Stimulated activated CD4-positive, alpha-beta T cell treated with anti-CD3 and anti-CD28 coated beads, TNF-alpha, amount 100 ng/mL, for 48 hours (primary cell): ENCODE measurements around the gene ACE.
A peak's percentile ranks its signal among the peaks of the same experiment; 100 is the strongest.
"Not testable (repeated sequence)": the region's sequence is repeated elsewhere in the genome, so short reads cannot be mapped to it uniquely, and the experiment has no call there.

ENCODE experiments used
- DNase-seq, 3 donors: peaks; one replicate each; pipeline ENCODE4 v3.0.0-alpha.2; 2020; ENCODE audit warnings: low read depth in 3 of 3

ACE gene

DNA sequence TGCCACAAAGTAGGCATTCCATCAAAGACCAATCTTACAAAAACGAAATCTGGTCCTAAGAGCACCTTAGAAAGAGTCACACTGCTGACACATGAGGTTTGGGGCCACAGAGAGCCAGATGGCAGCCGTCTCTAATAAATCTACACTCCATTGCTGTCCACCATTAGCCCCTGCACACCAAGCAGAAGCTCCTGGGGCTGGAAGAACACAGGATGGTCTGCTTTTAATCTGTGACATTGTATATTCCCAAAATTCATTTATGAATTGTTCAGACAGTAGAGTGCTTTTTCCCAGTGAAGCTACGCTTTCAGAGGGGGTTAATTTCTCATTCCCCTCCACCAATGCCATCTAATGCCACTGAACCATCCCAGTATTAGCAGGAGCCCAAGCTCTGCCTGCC is 32.4 kb upstream of the ACE start:
- no peak for DNase-seq

DNA sequence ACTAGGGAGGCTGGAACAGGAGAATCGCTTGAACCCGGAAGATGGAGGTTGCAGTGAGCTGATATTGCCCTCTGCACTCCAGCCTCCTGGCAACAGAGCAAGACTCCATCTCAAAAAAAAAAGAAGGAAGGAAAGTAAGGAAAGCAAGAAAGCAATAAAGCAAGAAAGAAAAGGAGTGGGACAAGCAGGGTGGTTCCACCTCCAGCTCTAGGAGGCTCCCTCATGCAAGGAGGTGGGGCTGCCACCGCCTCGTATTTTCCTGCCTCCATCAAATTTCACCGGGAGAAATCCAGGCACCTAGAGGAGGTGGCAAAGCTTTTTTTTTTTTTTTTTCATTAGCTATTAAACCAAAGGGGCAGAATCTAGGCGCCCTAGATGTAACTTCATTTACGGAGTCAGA is 31.8 kb upstream of the ACE start:
- DNase-seq = no peak

- no peak for DNase-seq
Measured at GRCh38 chr17:63445571-63445953, 31.3 kb upstream of the ACE start.

DNA sequence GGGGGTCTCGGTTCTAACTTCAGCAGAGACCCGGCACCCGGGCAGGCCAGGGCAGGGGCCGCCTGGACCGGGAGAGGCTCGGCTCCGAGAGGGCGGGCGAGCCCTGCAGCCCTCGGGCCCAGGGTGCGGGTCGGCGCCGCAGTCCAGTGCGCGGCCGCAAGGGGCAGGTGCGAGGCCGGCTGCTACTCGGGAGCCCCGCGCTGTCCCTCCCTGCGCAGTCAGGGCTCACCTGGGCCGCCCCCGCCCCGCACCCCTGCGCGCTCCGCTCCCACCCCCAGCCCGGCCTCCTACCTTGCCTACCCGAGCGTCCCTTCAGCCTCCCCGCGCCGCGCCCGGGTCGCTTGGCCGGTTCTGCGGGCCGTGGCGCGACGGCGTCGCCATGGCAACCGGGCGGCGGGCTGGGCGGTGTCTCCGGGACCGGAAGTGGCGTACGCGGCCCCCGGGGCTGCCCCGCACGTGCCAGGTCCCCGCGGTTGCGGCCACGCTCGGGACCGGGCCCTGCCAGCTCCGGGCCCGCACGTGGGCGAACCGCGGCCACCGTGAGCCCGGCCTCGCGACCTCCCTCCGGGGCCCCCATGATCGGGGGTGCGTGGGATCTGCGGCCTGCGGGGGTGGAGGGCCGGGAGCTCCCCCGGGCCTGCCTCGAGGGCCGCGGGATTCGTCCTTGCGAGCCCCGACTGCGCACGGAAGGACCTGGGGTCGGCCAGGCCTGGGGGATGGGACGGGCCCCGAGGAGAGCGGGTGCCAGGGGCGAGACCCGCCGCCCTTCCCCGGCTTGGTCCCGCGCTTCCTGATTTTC is 30.7 kb upstream of the ACE start, which contains the start of gene CYB561:
TSS of gene CYB561 (minus strand) at position 353 of the 799 bp plus-strand sequence. CDS start 8,759 bp downstream, outside the sequence.
- DNase-seq = peak; percentile 38 to 68 (median 56)

GRCh38 chr17:63446753-63447470 is 29.9 kb upstream of the ACE start:
- no peak for DNase-seq

DNA sequence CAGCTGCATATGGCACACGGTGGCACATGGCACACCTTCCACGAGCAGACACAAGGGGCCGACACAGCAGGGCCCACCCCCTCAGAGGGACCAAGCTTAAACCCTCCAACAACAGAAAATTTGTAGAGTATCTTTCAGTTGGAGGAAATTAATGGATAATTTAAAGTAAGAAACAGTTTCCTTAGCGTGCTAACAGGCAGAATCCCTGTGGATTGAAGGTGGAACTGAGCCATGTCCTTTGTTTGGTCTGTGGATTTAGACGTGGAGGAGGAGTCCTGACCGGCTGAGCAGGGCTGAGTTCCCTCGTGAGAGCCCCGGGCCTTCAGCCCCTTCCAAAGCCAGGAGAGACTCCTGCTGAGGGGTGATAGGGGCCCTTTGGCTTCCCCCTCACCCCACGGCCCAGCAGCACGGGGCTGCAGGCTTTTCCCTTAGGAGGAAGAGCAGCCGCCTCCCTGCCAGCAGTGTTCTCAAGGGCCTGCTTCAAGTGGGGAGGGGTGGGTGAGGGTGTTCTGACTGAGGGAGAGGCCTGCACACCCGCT is 29.3 kb upstream of the ACE start:
- no peak for DNase-seq

GRCh38 chr17:63448655-63449054 is 28.2 kb upstream of the ACE start:
- DNase-seq = no peak

DNA sequence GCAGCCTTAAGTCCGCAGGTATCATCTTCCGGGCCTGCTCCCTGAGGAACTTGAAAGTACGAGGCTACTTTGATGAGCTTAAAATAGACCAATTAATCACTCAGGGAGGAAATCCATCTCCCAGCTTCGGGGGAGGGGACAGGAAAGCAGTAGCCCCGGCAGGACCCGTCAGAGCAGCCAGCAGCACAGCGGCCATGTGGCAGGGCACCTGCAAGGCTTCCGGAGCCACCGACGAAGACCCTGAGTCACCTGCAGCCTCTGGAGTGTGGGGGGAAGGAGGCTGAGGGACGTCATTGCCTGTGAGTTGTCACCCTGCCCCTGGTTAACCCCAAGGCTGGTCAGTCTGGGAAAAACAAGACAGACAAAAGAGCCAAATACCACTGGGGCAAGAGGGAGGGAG is 26.3 kb upstream of the ACE start:
- DNase-seq = no peak

- no peak for DNase-seq
Measured at GRCh38 chr17:63451150-63451549, 25.7 kb upstream of the ACE start.

- DNase-seq = no peak
Measured at GRCh38 chr17:63452046-63452961, 24.6 kb upstream of the ACE start.

- no peak for DNase-seq
Measured at GRCh38 chr17:63452962-63453551, 23.8 kb upstream of the ACE start.

- DNase-seq = not testable (repeated sequence)
Measured at GRCh38 chr17:63454357-63454756, 22.5 kb upstream of the ACE start.

DNA sequence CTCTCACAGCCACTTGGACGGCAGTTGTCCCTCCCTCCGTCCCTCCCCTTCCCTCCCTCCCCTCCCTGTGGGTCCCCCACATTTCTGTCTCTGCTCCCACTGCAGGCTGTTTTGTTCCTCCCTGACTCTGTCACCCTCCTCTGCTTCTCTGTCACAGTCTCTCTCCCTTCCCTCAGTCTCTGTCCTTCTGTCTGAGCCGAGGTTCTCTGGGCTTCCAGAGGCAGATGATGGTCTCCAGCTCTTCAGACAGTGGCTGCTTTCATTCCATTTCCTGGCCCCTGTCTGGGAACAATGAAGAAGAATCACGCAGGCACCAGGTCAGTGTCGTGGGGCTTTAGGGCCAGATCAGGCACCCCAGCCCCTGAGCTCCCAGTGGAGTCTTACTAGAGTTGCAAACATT is 21.9 kb upstream of the ACE start:
- DNase-seq = no peak

DNA sequence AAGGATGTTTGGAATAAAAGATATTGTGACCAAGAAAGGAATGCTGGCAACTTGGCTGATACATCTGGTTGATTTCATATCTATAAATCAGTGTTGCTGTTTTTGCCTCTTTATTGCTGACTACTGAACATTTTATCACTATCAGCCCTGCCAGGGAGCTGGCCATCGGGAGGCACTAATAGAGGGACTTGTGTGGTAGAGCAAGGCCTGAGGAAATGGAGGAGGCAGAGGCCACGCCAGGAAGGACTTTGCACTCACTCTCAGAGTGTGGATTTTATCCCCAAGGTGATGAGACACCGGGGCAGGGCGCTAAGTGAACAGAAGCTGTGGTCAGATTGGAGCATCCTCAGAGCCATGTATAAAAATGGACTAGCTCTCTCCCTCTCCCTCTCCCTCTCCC is 21.4 kb upstream of the ACE start:
- DNase-seq = no peak

DNA sequence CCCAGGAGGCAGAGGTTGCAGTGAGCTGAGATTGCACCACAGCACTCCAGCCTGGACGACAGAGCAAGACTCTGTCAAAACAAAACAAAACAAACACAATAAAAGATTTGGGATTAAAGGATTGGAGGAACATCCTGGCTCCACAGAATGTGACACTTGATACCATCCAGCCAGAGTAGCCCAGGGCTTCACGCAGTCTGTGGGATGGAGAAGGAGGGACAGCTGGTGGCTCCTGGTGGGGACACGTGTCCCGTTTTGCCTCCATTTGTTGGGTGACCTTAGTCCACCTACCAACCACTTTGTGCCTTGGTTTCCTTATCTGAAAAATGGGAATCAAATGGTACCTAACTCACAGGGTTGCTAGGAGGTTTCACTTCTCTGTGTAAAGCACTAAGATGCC is 18.4 kb upstream of the ACE start:
- no peak for DNase-seq

GRCh38 chr17:63460018-63460417 is 16.8 kb upstream of the ACE start:
- no peak for DNase-seq

GRCh38 chr17:63463771-63464170 is 13.1 kb upstream of the ACE start:
- no peak for DNase-seq

DNA sequence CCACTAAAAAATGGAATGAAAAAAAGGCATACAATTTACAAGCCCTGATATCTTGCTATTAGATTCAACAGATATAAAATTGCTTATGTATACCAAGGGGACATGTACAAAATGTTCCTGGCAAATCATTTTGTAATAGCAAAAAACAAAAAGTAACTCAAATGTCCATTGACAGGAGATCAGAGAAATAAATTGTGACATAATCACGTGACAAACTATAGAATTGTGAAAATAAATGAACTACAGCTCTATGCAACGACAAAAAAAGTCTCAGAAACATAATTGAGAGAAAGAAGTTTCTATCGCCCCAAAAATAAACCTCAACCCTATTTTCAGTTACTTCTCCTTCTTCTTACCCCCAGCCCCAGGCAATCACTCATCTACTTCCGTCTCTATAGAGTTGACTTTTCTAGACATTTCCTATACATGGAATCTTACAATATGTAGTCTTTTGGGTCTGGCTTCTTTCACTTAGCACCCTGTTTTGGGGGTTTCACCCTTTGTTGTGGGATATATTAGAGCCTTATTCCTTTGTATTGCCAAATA is 12.1 kb upstream of the ACE start:
- no peak for DNase-seq

GRCh38 chr17:63468099-63468498 is 8.8 kb upstream of the ACE start:
- not testable (repeated sequence) for DNase-seq

- no peak for DNase-seq
Measured at GRCh38 chr17:63474174-63474573, 2.7 kb upstream of the ACE start.
